Embryonic facial prominence (tissue), 1 donor: Measurements from ENCODE around the gene DNAH17.

ENCODE experiments used
- DNase-seq: peaks from one replicate; pipeline ENCODE4 v3.0.0-alpha.2; 2016; ENCODE audit errors: extremely low spot score

Gene DNAH17

GRCh38 chr17:78430892-78431691 lies 146.1 kb downstream of the DNAH17 start:
- no peak for DNase-seq

GRCh38 chr17:78429618-78429995 lies 147.6 kb downstream of the DNAH17 start:
- DNase-seq: no peak

- DNase-seq: no peak
Observed at GRCh38 chr17:78428836-78429617, 148.2 kb downstream of the DNAH17 start.

- no peak for DNase-seq
Observed at GRCh38 chr17:78428025-78428575, 149.1 kb downstream of the DNAH17 start.

- no peak for DNase-seq
Observed at GRCh38 chr17:78427140-78427539, 150.1 kb downstream of the DNAH17 start.

- DNase-seq: no peak
Observed at GRCh38 chr17:78426293-78426879, 150.8 kb downstream of the DNAH17 start.

GRCh38 chr17:78425429-78425828 lies 151.8 kb downstream of the DNAH17 start:
- no peak for DNase-seq

- no peak for DNase-seq
Observed at GRCh38 chr17:78423961-78424675, 153.1 kb downstream of the DNAH17 start.

GRCh38 chr17:78422872-78423588 lies 154.2 kb downstream of the DNAH17 start:
- no peak for DNase-seq

GRCh38 chr17:78422267-78422605 lies 155.0 kb downstream of the DNAH17 start:
- no peak for DNase-seq

- DNase-seq: no peak
Observed at GRCh38 chr17:78421534-78422266, 155.5 kb downstream of the DNAH17 start.

GRCh38 chr17:78421084-78421533 lies 156.1 kb downstream of the DNAH17 start:
- DNase-seq: no peak

GRCh38 chr17:78419970-78420815 lies 157.0 kb downstream of the DNAH17 start:
- DNase-seq: no peak

GRCh38 chr17:78418326-78419026 lies 158.7 kb downstream of the DNAH17 start:
- DNase-seq: no peak

GRCh38 chr17:78417531-78417909 lies 159.7 kb downstream of the DNAH17 start:
- no peak for DNase-seq

- DNase-seq: no peak
Observed at GRCh38 chr17:78416791-78417530, 160.2 kb downstream of the DNAH17 start.

- no peak for DNase-seq
Observed at GRCh38 chr17:78415821-78416711, 161.1 kb downstream of the DNAH17 start.
